Neural crest cell (in vitro differentiated cells): ENCODE results near the gene ATP6V0D1. TPM values are rescaled to one million over a fixed set of nuclear protein-coding genes. Genes with fewer than 3 reads are reported as not detected.

Source experiments
- DNase-seq: peaks from one replicate; pipeline ENCODE4 v3.0.0; 2021; ENCODE audit warnings: low read depth, mixed read lengths, low spot score
- H3K27ac Mint-ChIP-seq: one replicate; pipeline ENCODE4 v1.8.0; 2021; ENCODE audit warnings: mild to moderate bottlenecking, mixed read lengths; ENCODE audit not compliant: unreplicated experiment
- H3K27me3 Mint-ChIP-seq: 2 replicates; pipeline ENCODE4 v1.8.0; 2021; ENCODE audit warnings: low read depth, mild to moderate bottlenecking, mixed read lengths
- H3K36me3 Mint-ChIP-seq: 2 replicates; pipeline ENCODE4 v1.8.0; 2021; ENCODE audit warnings: low read depth, mild to moderate bottlenecking, mixed read lengths
- H3K4me1 Mint-ChIP-seq: 2 replicates; pipeline ENCODE4 v1.8.0; 2021; ENCODE audit warnings: mixed read lengths
- H3K4me3 Mint-ChIP-seq: one replicate; pipeline ENCODE4 v1.8.0; 2021; ENCODE audit warnings: mild to moderate bottlenecking, mixed read lengths
- H3K9me3 Mint-ChIP-seq: 2 replicates; pipeline ENCODE4 v1.8.0; 2021; ENCODE audit warnings: mixed read lengths
- total RNA-seq: library from RNA; stranded (reverse); gene quantifications from 2 replicates; pipeline ENCODE4 v1.2.1, GENCODE V29; 2021
- TF ChIP-seq, protein P1 (sequence below): fragments of 200-600 bp; sonication (generic); conservative IDR thresholded peaks from 2 replicates; pipeline ENCODE4 v1.5.0; 2021; ENCODE audit warnings: antibody characterized with exemption, mild to moderate bottlenecking

The ATP6V0D1 gene
- total RNA-seq, 1 donor from 2014 or later: 54.7 TPM

DNA sequence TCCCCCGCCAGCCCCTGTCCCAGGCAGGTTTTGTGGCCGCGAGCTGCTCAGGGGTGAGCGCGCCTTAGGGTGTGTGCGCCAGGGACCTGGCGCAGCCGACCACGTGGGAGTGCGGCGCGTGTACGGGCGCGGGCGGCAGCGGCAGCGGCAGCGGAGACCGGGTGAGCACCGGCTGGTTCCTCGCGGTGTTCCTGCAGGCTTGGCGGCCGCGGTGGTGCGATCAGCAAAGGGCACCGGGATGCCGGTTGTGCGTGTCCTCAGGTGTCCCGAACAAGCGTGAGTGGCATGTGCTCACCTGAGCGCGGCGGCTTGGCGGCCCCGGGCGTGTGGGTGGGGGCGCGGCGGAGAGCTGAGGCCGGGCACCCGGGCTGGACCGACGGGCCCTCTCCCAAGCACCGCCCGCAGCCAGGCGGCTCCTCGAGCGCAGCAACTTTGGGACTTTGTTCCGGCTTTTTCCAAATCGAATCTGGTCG lies 50.4 kb downstream of the ATP6V0D1 start:
- Mint-ChIP-seq H3K9me3 (no peaks in the 10 kb centered on the region), H3K27ac (no peak overlapping the region), H3K4me3 (peak overlapping the region; percentile 80), H3K36me3 (no peaks in the 10 kb centered on the region), H3K4me1 (peaks cover 18% of the 10 kb centered on the region), H3K27me3 (peaks cover 62% of the 10 kb centered on the region)
- no peak for DNase-seq
- TF ChIP-seq, protein P1, sequence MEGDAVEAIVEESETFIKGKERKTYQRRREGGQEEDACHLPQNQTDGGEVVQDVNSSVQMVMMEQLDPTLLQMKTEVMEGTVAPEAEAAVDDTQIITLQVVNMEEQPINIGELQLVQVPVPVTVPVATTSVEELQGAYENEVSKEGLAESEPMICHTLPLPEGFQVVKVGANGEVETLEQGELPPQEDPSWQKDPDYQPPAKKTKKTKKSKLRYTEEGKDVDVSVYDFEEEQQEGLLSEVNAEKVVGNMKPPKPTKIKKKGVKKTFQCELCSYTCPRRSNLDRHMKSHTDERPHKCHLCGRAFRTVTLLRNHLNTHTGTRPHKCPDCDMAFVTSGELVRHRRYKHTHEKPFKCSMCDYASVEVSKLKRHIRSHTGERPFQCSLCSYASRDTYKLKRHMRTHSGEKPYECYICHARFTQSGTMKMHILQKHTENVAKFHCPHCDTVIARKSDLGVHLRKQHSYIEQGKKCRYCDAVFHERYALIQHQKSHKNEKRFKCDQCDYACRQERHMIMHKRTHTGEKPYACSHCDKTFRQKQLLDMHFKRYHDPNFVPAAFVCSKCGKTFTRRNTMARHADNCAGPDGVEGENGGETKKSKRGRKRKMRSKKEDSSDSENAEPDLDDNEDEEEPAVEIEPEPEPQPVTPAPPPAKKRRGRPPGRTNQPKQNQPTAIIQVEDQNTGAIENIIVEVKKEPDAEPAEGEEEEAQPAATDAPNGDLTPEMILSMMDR: no peak

DNA sequence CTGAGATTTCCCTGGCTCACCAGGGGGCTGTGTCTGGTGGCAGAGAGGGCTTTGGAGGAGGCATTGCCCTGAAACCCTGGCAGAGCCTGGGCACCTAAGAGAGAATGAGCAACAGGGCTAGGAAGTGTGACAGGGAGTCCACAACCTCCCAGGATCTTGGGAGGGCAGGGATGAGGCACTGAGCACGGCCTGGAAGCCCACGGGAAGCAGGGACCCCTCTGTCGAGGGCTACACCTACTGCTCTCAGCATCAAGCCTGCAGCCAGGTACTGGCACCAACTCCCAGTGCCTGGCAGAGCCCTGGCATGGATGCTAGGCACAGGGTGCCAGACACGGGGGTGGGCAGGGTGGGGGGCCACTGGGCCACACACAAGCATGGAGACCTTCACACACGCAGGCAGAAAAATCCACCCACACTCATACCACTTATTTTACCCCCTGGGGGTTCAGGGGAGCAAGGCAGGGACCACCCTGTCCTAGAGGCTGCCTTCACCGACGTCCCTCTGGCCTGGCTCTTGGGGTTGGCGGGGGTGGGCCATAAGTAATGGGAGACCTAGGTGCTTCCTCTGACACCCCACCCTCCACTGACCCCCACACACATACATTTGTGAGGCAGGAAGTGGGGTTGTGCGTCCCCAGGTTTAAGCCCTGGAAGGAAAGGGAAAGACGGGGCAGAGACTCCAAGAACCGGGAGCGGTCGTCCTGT lies 51.0 kb downstream of the ATP6V0D1 start:
- no peak overlapping the region for H3K27ac Mint-ChIP-seq
- TF ChIP-seq, protein P1: no peak
- no peaks in the 10 kb centered on the region for H3K9me3 Mint-ChIP-seq
- peaks cover 18% of the 10 kb centered on the region for H3K4me1 Mint-ChIP-seq
- no peaks in the 10 kb centered on the region for H3K36me3 Mint-ChIP-seq
- H3K4me3 Mint-ChIP-seq: peak overlapping the region; percentile 80
- H3K27me3 Mint-ChIP-seq: peaks cover 67% of the 10 kb centered on the region
- no peak for DNase-seq

DNA sequence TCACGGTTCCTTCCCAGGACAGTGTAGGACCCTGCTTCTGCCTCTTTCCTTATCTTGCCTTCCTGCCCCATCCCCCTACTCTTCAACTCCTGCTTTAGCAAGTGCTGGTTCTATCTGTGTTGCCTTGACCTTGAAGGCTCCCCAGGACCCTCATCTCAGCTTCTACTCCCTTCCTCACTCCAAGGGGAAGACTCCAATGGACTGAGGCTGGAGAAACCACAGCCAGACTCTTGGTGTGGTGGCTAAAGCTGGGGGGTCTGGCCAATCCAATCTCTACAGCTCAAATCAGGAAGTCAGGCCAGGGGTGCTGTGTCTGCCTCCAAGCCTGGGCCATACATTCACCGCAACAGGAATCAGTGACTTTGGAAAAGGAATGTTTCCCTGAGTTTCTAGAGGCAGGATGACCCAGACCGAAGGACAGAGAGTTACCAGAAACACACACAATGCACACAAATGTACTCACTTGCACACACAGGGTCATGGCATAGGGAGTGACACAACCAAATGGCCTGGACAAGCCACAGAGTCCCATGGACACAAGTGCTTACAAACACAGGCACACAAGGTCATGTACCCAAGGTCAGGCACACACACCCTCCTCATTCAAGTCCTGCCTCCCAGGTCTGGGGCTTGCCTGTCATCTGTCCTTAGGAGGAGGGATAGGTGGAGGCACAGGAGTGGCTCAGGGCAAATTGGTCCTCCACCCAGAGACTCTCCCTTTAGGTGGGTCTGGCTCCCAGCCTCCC lies 51.7 kb downstream of the ATP6V0D1 start:
- peak overlapping the region; percentile 76 for H3K4me3 Mint-ChIP-seq
- H3K27ac Mint-ChIP-seq: no peak overlapping the region
- no peaks in the 10 kb centered on the region for H3K36me3 Mint-ChIP-seq
- peaks cover 75% of the 10 kb centered on the region for H3K27me3 Mint-ChIP-seq
- no peaks in the 10 kb centered on the region for H3K9me3 Mint-ChIP-seq
- H3K4me1 Mint-ChIP-seq: peaks cover 20% of the 10 kb centered on the region
- no peak for DNase-seq
- TF ChIP-seq, protein P1: no peak

DNA sequence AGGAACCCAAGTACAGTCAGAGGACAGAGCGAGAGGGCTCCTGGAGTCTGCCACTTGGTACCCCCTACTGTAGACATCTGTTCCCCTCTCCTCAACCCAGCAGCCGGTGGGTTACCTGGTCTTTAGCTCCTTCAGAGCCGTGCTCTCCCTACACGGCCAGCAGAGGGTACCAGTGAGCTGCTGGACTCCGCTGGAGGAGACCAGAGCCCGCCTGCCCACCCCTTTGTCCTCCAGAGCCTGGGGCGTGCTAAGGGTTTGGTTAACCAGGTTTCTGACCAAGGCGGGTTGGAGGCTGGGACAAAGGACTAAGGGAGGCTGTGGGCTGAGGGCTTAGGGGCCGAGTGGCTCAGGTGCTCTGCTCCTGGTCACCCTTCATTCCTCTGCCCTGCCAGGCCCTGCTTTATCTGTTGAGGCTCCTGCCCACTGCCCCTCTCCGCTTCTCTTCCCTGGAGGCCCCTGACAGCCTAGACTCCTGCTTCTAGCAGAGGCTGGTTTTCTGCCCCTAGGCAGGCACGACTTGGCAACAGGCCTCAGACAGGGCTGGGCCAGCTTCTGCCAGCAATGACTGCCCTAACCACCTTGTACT lies 52.7 kb downstream of the ATP6V0D1 start:
- H3K27me3 Mint-ChIP-seq: peaks cover 75% of the 10 kb centered on the region
- H3K9me3 Mint-ChIP-seq: no peaks in the 10 kb centered on the region

DNA sequence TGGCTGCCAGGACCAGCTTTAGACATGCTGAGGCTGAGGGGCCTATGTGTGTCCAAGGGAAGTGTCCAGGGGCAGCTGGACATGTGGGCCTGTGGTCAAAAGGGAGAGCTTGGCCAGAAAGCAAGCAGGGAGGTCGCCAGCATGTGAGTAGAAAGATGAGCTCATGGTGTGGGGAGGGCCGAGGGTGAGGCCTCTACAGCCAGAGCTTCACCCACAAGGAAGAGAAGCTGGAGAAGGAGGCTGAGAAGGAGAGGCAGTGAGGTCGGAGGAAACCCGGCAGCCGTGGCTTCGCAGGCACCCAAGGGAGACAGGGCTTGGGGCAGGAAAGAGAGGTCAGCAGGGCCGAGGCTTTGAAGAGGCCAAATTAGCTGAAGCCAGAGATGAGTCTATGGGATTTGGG lies 54.0 kb downstream of the ATP6V0D1 start:
- H3K36me3 Mint-ChIP-seq: no peaks in the 10 kb centered on the region
- H3K9me3 Mint-ChIP-seq: no peaks in the 10 kb centered on the region
- TF ChIP-seq, protein P1: no peak
- H3K4me1 Mint-ChIP-seq: peaks cover 22% of the 10 kb centered on the region
- H3K27me3 Mint-ChIP-seq: peaks cover 73% of the 10 kb centered on the region
- H3K4me3 Mint-ChIP-seq: peak overlapping the region; percentile 17
- no peak for DNase-seq
- no peak overlapping the region for H3K27ac Mint-ChIP-seq

More for the DNA sequence above, 52.7 kb downstream of the ATP6V0D1 start:
- no peak overlapping the region for H3K4me3 Mint-ChIP-seq
- no peaks in the 10 kb centered on the region for H3K36me3 Mint-ChIP-seq
- no peak overlapping the region for H3K27ac Mint-ChIP-seq
- H3K4me1 Mint-ChIP-seq: peaks cover 26% of the 10 kb centered on the region
- DNase-seq: peak; percentile 66
- TF ChIP-seq, protein P1: peak; percentile 80
